HG03039 (cell line): Measurements from ENCODE around the gene HGF.
"Not testable (repeated sequence)": the region's sequence is repeated elsewhere in the genome, so short reads cannot be mapped to it uniquely, and the experiment has no call there.

Source experiments
- ATAC-seq: cut with Tn5 transposase; IDR thresholded peaks from one replicate; pipeline ENCODE4 v1.9.1; 2021; ENCODE audit warnings: mild to moderate bottlenecking, moderate library complexity; ENCODE audit not compliant: unreplicated experiment

Gene HGF

DNA sequence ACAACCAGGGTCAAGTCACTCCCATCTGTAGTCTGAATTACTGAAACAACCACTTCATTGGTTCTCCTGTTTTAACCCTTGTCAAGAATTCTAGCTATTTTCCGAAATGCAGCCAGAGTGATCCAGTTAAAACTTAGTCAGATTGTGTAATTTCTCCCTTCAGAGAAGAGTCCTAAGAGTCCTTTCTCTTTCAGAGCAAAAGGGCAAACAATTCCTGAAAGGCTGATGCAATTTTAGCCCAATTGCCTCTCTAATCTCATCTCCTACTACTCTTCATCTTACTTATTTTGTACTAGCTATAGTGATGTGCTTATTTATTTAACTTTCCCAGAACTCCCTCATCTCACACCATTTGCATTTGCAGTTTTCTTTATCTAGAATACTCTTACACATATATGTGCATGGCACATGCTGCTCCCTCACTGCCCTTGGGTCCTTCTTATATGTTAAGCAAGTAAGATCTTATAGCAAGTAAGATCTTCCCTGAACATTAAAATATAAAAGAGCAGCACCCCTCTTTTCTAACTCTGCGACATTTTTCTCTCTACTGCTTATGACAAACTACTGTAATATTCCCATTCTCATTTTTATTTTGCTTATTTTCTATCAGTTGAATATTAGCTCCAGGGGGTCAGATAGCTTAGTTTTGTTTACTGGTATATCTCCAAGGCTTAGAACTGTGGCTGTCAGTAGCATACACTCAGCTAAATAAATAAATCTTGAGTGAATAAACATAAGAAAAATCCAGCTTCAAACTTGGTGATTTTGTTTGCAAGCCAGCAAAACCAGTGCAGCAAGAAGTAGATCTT lies 44.6 kb downstream of the HGF start:
- no peak for ATAC-seq

DNA sequence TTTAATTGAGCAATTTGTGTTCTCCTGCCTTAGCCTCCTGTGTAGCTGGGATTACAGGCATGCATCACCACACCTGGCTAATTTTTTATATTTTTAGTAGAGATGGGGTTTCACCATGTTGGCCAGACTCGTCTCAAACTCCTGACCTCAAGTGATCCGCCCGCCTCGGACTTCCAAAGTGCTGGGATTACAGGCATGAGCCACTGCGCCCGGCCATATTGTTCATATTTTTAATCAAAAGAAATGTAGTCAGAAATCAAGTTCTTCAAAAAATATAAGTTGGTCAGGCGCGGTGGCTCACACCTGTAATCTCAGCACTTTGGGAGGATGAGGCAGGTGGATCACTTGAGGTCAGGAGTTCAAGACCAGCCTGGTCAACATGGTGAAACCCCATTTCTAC lies 47.6 kb downstream of the HGF start:
- ATAC-seq, result not testable (repeated sequence)

DNA sequence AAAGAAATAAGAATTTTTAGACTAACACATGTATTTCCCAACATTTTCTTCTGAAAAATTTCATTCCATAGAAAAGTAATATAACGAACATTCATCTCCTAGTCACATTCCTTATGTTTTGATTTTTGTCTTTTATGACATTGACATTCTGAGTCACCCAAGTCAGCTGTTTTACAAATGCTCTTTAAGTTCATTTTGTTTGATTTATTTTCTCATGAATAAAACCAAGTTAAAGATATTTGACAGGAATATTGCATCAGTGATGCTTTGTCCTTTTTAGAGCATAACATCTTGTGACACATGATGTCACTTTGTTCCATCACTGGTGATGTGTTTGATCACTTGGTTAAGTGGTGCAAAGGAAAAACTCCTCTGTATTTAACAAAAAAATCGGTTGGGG lies 48.4 kb downstream of the HGF start:
- ATAC-seq, result no peak

DNA sequence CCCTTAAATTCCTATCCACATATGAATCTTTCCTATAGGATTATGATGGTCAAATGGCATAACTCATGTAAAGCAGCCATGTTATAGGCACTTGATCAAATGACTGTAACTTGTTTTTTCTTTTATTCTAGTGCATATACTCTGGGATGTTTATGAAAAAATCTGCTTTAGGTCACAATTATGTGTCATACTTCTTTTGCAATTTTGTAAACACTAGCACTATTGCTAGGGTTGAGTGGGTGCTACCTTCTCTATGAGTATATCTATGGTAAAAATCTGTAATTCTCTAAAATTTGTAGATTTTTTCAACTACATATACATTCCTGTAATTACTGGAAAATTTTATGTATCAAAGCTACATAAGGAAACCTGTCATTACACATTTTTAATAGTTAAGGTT lies 50.0 kb downstream of the HGF start:
- no peak for ATAC-seq

DNA sequence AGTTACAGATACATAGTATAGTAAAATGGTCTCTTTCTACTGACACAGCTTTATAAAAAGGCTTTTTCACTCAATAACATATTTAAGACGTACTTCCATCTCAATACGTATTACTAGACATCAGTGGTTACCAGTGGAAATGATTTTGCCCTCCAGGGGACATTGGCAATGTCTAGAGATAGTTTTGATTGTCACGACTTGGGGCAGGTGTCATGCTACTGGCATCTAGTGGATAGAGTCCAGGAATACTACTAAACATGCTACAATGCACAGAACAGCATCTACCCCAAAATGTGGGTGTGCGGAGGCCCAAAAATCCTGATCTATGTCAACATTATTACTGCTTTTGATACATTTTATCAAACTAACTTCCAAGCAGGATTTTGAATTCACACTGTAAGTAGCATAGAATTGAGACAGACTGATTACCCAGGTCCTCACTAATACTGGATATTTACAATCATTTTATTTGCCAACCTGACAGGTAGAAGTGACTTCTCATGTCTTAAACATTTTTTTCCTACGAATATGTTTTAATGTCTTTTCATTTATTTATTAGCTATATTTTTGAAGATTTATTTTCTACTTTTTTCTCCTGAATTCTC lies 53.8 kb downstream of the HGF start:
- ATAC-seq, result no peak

DNA sequence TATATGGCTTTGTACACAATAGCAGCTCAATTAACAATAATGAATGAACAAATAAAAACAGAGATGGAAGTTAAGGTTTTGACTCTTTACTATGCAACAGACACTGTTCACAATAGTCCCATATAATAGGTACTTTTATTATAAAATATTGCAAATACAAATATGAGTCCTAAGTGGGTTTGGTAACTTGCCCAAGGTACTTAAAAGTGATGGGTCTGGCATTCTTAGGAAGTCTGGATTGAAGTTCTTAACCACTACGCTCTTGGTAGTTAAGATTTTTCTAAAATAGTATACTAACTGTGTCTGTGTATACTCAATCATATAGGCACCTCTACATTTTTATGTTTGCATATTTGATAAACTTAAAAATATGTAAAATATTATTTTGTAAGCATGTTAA lies 55.5 kb downstream of the HGF start:
- no peak for ATAC-seq

DNA sequence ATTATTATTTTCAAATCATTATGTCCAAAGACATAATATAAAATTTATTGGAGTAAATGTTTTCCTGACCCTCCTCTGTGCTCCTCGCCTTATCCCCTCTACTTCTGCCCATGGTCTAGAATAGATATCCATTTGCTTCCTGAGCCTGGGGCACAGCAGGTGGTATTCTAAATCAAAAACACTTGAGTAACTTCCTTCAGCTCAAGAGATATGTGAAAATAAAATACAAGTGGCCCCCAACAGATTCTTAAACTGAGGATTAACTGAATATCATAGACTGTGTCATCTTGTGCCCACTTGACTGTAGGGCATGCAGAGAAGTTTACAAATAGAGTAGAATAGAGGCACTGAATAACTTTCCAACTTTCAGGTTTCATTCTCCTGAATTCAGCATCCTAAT lies 59.1 kb downstream of the HGF start:
- no peak for ATAC-seq

DNA sequence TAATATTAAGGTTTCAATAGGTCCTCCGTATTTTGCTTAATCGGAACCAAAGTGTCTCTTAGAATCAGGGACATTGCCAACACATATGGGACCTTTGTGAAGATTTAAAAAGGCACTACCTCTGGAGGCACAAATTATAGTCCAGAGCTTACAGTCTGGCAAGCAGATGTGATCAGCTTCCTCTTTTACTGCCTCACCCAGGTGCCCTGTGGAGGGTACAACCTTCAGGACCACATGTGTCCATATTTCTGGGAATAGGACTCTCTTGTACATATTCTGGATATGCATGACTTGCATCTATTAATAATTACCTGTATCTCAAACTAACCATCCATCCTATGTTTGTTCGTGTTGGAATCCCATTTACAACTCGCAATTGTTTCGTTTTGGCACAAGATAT lies 60.0 kb downstream of the HGF start:
- ATAC-seq, result no peak

DNA sequence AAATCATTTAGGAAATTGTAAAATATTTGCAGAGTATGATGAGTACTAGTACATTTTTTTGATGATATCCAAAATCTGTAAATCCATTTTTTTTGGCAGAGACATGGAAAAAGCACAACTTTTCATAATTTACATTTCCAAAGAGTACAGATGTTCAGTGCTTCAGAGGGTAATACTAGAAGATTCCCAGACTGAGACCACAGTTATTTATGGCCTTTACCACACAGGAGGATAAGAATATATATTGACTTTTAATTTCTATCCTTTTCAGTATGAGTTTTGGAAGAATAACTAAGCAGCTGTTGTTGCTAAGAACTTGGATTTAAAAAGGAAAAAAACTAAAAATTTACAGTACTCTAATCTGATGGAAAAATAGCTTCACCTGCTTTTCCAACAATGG lies 61.9 kb downstream of the HGF start:
- no peak for ATAC-seq

DNA sequence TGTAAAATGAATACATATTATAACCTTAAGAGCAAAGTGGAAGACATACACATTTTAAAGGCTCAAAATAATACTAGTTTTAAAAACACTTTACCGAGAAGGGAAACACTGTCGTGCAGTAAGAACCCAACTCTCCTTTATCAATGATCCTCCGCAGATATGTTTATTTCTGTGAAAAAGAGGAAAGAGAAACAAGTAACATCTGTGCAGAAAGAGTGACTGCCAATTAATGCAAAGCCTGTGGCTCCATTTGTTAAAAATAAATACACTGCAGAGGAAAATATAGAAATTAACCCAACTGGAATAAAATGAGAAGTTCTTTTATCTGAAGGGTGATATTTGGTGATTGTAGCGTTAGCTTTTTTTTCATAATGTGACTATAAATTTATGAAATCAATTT lies 62.7 kb downstream of the HGF start:
- ATAC-seq, result no peak

DNA sequence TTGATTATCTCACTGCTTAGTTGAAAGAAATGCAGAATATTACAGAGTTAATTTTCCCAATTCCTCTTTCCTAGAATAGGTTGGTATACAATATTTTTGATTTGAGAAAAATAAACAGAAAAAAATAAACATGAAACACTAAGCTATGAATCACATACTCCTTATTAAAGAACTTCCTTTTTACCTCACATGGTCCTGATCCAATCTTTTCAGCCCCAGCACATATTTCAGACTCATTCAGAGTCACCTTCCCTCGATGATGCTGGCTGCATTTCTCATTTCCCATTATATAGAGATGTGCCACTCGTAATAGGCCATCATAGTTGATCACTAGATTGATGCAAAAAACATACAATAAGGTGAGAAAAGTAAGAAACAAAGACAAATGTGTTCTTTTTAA lies 64.6 kb downstream of the HGF start:
- no peak for ATAC-seq

DNA sequence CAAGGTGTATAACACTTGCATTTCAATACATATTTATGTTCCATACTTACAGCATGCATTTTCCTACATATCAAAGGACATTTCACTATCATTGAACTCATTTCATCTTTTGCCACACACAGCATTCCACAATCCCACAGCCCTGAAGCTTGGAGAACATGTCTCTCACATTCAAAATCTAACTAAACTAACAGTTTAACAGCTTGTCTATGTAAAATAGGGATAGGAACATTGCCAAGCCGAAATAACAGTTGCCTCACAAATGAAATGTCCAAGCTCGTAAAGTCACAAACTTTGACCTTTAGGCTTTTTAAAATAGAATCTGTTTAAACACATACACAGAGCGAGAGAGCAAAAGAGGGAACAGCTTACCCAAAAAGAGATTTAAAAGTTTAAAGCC lies 65.3 kb downstream of the HGF start:
- ATAC-seq, result no peak

DNA sequence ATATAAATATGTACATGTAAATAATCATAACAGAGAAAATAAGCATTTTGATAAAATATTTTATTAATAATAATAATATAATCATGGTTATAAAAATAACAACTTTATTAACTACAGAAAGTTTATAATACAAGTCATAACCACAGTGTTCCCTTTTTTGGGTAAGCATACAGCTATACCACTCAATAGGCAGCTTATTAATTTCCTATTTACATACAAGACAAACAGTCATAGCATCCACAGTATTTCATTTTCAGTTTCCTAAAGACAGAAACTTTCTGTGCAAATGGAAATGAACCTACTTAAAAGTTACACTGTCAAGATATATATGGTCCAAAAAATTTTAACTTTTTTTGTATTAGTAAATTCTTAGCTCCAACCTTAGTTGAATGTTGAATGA lies 70.9 kb downstream of the HGF start:
- no peak for ATAC-seq

DNA sequence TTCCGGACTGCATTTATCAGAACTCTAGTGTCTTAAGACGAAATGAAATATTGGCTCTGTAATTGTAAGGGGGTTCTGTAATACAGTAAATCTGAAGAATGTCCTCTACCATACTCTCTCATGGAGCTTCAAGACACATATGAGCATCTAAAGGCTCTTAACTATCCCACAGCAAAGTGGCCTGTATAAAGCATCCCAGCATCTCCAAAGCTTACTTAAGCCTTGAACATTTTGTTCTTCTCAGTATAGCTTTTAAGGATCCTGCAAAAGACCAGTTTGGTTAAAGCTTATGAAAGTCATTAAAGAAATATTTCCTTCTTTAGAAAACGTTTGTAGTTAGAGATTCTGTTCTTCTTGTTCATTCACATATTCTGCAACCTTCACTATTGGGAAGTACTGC lies 75.1 kb downstream of the HGF start:
- ATAC-seq, result no peak

DNA sequence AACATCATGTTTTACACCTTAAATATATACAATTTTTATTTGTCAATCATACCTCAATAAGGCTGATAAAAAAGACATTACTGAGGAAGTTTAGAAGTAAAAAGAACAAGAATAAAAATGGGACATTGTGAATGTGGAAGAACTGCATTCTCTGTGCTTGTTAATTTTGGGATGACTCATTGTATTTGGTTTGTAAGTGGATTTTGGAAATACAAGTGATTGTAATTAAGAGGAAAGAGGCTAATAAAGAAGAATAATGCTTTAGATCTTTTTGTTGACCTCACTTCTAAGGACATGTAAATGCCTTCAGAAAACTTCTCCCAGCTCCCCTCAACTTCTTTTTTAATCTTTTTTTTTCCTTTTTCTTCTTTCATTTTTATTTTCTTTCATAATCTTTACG lies 76.0 kb downstream of the HGF start:
- ATAC-seq, result no peak

DNA sequence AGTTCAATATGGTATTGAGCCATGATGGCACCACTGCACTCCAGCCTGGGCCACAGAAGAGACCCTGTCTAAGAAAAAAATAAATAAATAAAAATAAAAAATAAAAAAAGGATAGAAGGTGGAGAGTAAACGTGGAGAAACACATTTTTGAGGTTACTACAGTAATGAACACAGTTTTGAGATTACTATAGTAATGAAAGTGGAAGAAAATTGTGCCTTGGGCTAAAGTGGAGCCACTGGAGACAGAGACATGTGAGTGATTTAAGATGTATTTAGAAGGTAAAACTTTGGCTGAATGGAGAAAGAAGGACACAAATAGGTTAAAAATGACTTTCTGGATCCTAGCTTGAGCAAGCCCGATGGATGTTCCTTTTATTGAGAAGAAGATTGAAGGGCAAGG lies 76.8 kb downstream of the HGF start:
- ATAC-seq, result no peak

DNA sequence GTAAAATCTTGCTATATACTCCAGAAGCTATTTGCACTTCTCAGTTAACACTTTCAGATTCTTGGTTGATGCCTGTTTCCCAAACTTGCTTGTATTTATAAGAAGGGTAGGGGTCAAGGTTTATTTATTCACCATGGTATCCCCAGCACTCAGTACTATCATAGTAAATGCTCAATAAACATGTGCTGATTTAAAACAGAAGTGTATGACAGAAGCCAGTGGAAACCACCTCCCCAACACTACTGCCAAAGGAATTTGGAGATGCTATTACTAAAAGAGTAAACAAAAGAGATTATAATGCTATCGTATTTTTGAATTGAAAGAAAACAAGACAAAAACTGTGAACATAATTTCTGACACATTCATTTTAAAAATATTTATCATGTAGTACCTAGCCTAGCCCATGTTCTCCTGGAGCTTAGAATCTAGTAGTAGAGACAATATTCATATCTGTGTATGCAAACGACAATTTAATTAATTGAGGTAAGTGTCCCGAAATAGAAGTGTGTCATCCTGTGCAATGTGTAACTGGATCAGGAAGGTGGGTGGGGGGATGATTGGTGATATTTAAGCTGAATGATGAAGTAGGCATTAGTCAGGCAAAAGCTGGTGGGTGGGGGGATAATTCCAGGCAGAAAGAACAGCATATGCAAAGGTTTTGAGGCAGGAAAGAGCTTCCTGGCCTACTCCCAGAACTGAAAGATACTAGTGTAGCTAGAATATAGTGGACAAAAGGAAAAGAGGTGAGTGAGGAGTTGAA lies 77.5 kb downstream of the HGF start:
- ATAC-seq, result no peak

DNA sequence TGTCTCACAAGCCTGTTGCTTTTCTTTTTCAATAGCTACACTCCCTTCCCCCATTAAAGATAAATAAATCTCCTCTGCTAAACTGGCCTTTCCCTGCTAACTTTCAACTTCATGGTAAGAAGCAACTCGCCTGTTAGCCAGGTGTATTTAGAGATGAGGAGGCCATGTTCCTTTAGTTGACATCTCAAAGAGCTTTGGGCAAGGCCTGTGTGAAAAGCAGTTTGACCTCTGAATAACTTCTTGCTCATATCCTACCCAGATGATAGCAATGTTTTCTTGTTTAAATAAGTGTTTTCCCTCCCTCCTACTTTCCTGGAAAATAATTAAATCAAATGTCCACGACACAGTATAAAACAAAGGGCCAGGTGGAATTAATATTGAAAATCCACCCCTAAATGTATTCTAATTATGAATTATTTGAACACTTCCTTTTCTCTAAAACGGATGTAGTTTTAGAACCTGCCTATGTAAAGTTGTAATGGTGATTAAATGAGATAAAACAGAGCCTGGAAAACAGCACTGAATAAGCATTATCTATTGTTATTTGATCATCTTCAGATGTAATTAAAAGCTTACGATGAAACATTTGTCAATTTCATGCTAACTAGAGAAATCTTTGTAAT lies 78.5 kb downstream of the HGF start:
- no peak for ATAC-seq

DNA sequence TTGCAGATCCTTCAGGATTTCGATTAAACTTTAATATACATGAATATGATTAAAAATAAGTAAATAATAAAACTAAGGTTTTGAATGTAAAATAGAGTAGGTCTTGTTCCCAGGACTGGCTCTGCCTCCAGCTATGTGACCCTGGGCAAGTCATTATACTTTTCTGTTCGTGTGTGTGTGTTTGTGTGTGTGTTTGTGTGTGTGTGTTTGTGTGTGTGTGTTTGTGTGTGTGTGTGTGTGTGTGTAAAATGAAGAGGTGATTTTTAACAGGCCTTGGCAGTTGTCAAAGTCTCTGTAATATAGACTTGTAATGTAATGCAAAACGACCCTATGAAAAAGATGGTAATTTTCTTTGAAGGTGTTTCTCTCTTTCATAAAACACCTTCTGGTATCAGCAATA lies 79.2 kb downstream of the HGF start:
- ATAC-seq, result no peak

DNA sequence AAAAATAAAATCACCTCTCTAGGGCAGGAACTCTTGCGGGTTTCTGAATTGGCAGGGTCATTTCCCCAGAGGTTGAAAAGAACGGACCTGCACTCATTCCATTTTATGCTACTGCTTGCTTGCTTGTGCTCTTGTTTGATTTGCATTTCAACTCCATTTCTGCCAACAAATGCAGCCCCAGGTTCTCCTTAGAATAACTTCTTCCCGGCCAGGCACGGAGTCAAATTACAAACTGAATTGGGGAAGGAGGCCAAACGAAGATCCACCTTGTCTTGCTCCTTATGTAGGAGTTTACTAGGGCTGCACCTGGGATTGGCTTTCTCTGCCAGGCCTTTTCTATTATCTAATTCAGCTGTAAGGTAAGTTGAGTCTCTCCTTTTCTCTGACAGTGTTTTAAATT lies 79.6 kb downstream of the HGF start:
- ATAC-seq, result no peak

DNA sequence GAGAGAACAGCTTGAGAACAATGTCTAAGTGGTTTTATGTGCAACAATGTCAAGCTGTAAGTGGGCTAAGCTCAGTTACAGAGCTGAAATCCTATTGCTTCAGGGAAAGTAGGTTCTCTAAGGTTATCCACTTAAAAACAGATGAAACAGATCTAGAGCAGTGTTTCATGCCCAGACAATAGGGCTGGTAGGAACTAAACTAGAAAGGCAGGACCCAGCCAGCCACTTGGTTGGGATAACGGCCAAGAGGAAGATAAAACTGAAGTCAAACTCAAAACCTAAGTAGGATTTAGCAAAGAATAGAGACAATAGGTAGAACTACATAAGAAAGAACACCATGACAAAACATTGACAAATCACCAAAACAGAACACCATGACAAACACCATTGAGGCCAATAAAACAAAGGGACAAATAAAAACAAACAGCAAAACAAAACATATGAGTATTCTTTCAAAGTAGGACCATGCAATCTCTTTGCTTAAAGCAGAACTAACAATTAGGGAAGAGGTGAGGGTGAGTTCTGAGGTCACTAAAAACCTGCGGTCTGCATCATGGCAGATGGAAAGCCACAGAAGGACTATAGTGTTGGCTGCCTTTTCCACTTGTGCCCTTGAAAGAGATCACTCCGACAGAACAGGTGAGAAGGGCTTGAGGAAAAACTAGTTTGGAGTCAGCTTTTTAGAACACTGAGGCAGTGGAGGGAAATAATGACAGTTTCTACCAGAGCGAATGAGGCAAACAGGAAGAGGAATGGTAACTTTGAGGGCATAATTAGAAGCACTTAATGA lies 81.0 kb downstream of the HGF start:
- no peak for ATAC-seq
